ENCODE results near the gene PTBP2.

DNA sequence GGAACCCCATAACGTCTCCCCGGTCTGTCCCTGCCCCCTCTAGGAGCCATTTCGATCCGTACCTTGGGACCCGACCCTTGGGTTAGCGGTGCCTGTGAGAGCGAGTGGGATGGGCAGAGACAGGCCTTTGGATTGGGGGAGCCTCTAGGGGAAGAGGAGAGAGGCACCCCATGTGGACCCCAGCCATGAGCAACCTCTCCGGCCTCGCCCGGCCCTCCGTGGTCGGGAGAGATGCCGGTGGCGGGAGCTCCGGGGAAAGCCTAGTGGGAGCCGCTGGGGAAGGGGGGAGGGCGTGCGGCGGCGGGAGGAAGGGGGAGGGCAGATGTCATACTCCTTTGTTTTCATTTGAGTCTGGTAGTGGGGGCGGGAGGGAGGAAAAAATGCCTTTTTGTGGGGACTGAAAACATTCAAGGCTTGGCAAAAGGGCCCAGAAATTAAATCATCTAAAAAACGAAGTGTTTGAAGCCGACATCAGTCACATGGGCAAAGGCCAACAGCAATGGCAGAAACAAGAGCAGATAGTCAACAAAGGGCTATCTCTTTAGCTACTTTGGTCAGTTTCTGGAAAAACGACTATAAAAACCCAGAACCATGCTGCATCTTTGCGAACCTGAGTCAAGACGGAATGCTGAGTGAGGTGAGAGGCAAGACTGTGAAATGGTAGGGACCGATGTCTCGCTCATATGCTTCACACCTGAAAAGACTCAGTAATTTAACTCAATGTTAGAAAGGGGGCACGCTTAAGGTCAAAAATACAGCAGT lies 758 bp downstream of the PTBP2 start:
- TF ChIP-seq GATA2 (IDR thresholded peaks at IDR 0.05; ENCODE audit: low read depth, low read length), result no peak
- no peak for TF ChIP-seq GATA3 (IDR thresholded peaks at IDR 0.05; ENCODE audit: low read depth, low read length)

Data from SH-SY5Y (cell line).